Muscle of leg (tissue), 16 donors: Measurements from ENCODE around the gene PAX8. TPM values are rescaled to one million over a fixed set of nuclear protein-coding genes. Genes with fewer than 3 reads are reported as not detected.
"Not testable (repeated sequence)": the region's sequence is repeated elsewhere in the genome, so short reads cannot be mapped to it uniquely, and the experiment has no call there.

ENCODE experiments used
- DNase-seq: peaks from one replicate; pipeline ENCODE4 v3.0.0; 2013
- H3K27ac ChIP-seq: one replicate; pipeline ENCODE4 v1.5.1; 2013; ENCODE audit warnings: mild to moderate bottlenecking, low read length, control low read depth
- H3K27me3 ChIP-seq: one replicate; pipeline ENCODE4 v1.6.1; 2013; ENCODE audit warnings: low read length; ENCODE audit not compliant: control insufficient read depth, insufficient read depth
- H3K36me3 ChIP-seq: one replicate; pipeline ENCODE4 v1.6.1; 2013; ENCODE audit warnings: low read length; ENCODE audit not compliant: control insufficient read depth, insufficient read depth
- H3K4me1 ChIP-seq: one replicate; pipeline ENCODE4 v1.6.1; 2013; ENCODE audit warnings: low read length; ENCODE audit not compliant: control insufficient read depth, insufficient read depth
- H3K4me3 ChIP-seq: one replicate; pipeline ENCODE4 v1.5.1; 2013; ENCODE audit warnings: low read length, control low read depth
- H3K9me3 ChIP-seq: replicated peaks from 2 replicates; pipeline ENCODE4 v1.6.1; 2013; ENCODE audit warnings: low read depth, low read length; ENCODE audit not compliant: control insufficient read depth
- WGBS: methylation state at CpG from one replicate; pipeline ENCODE4 v1.1.5; 2013; ENCODE audit warnings: missing lambda C conversion rate; ENCODE audit not compliant: insufficient coverage; 5-methylcytosine and 5-hydroxymethylcytosine counted together
- long read RNA-seq, 11 donors: transcript quantifications; one replicate each; lab custom pipeline, GENCODE V29; 2026
- polyA plus RNA-seq, 8 donors: library from polyadenylated mRNA; unstranded; fragments of 120-200 nt; gene quantifications; one replicate each; pipeline versions ENCODE4 v1.2.1 to v1.2.3, GENCODE V29; 2013; ENCODE audit warnings: inconsistent platforms in 1 of 8, low replicate concordance in 1 of 8; ENCODE audit not compliant: insufficient read length in 8 of 8, insufficient read depth in 1 of 8
- total RNA-seq: library from RNA; stranded (reverse); fragments of 120-200 nt; gene quantifications from one replicate; pipeline ENCODE4 v1.2.4, GENCODE V29; 2013

The PAX8 gene
- total RNA-seq: 0.44 TPM
- polyA plus RNA-seq: 10 to 100 TPM in 1 of 8 donors, 1 to 10 TPM in 5, under 1 TPM in 2; 0.02 to 11.3 (median 2.5) TPM
- long read RNA-seq, donor 1: 0 reads
- long read RNA-seq, donor 2: 0 reads
- long read RNA-seq, donor 3, full-length matches to known transcripts: 1 of 1 reads
- long read RNA-seq, donor 3, partial matches to known transcripts: 0 of 1 reads
- long read RNA-seq, donor 3, other reads (novel, unspliced or antisense): 0 of 1 reads
- long read RNA-seq, donor 4: 0 reads
- long read RNA-seq, donor 5: 0 reads
- long read RNA-seq, donor 6, partial matches to known transcripts: 5 of 8 reads
- long read RNA-seq, donor 6, other reads (novel, unspliced or antisense): 0 of 8 reads
- long read RNA-seq, donor 7: 0 reads
- long read RNA-seq, donor 8, partial matches to known transcripts: 0 of 1 reads
- long read RNA-seq, donor 8, other reads (novel, unspliced or antisense): 0 of 1 reads
- long read RNA-seq, donor 9: 0 reads
- long read RNA-seq, donor 10: 0 reads
- long read RNA-seq, donor 11: 0 reads

DNA sequence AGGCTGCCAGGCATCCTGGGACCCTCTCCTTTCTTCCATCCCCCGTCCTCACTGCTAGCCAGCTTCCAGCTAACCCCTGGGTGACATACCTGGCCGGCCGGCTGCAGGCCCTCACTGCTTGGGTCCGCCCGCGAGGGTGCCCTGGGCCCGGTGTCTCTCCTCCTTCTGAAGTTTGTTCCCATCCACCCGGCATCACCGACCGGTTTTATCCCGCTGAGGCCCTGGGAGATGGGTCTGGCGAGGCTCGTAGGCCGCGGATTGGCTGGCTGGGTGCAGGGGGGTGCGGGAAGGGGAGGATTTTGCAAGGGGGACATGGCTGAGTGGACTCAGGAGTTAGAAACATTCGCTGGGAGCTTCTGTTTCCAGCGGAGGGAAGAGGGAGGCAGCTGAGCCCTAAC lies at the start of gene PAX8:
Gene PAX8 (minus strand): TSS at position 180 of the 398 bp plus-strand sequence. CDS start 527 bp downstream, outside the sequence.
- no peak for DNase-seq
- Histone ChIP-seq H3K9me3 (no peaks in the 10 kb centered on the region), H3K27ac (no peak within 1 kb of the TSS), H3K4me1 (peaks cover 25% of the 10 kb centered on the region), H3K4me3 (no peak within 1 kb of the TSS), H3K27me3 (peaks cover 61% of the 10 kb centered on the region), H3K36me3 (no peaks in the 10 kb centered on the region)
- 42% methylated on average over 14 of the region's 18 CpGs for WGBS

DNA sequence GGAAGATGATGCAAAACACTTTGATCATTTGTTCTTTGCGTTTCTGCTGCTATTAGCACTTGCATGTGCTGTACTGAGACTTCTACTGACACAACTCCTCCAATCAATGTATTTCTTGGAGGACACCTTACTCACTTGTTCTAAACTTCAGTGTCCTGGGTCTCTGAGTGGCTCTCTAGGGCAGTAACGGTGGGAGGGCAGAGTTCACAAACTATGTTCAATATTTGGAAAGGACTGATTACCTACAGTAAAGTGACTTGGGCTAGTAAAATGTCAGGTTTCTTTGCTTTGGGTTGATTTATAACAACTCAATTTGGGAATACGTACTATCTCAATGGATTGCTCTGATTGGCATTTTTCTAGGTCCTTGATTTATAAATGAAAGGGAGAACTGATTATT lies 49.3 kb upstream of the PAX8 start:
- H3K9me3 ChIP-seq: no peaks in the 10 kb centered on the region
- no peak for DNase-seq
- H3K4me3 ChIP-seq: no peak overlapping the region
- 100% methylated on average over 1 of the region's 3 CpGs for WGBS
- H3K36me3 ChIP-seq: no peaks in the 10 kb centered on the region
- H3K27me3 ChIP-seq: peaks cover 2% of the 10 kb centered on the region
- H3K27ac ChIP-seq: no peak overlapping the region
- H3K4me1 ChIP-seq: peaks cover 11% of the 10 kb centered on the region

DNA sequence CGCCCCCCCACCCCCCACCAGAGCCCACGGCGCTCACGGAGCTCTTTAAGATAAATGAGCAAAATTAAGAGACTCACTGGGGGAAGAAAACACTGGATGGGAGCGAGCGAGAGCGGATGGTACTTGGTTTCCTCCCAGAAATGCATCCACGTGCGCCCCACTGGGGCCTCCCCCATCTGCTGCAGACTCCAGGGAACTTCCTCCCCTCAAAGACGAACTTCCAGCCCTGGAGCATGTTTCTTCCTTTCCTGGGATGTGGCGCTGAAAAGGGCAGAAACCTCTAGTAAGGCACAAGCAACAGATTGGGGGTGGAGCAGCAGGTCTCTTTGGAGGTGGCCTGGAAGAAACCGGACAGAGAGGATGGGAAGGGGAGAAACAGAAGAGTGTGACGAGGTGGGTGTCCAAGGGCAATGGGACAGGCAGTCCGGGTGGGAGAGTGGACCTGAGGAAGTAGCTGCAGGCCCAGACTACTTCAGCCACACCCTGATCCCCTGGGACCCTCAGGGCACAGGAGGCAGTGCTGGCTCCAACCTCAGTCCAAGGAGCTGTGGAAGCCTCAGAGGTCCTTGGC lies 46.5 kb upstream of the PAX8 start:
- not testable (repeated sequence) for DNase-seq, H3K27me3 ChIP-seq, H3K27ac ChIP-seq, H3K9me3 ChIP-seq, H3K36me3 ChIP-seq
- Histone ChIP-seq H3K4me1 (peaks cover 11% of the 10 kb centered on the region), H3K4me3 (peak overlapping the region; percentile 39)
- 41% methylated on average over 3 of the region's 14 CpGs for WGBS

DNA sequence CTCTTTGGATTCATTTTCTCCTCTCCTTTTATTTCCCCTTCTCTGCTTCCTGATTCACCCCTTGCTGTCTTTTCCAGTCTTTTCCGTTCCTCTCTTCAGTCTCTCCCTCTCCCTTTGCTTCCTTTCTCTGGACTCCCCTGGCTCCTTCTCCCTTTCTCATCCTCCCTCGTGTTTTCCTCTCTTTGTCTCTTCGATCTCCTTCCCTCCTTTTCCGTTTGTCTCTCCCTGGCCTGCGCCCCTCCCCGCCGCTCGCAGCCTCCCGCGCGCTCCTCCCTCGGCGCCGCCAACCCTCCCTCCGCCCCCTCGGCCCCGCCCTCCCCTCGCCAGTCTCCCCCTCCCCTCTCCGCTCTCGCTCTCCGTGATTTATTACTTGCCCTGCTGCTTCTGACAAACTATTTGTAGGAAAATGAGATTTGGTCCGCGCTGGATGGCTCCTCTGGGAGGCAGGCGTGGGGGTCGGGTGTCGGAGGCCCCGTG lies 46.0 kb upstream of the PAX8 start:
- Histone ChIP-seq H3K4me3 (peak overlapping the region; percentile 39), H3K27ac (no peak overlapping the region), H3K4me1 (peaks cover 11% of the 10 kb centered on the region), H3K27me3 (peaks cover 2% of the 10 kb centered on the region), H3K36me3 (no peaks in the 10 kb centered on the region), H3K9me3 (no peaks in the 10 kb centered on the region)
- 0% methylated on average over 2 of the region's 27 CpGs for WGBS
- DNase-seq: peak; percentile 70

DNA sequence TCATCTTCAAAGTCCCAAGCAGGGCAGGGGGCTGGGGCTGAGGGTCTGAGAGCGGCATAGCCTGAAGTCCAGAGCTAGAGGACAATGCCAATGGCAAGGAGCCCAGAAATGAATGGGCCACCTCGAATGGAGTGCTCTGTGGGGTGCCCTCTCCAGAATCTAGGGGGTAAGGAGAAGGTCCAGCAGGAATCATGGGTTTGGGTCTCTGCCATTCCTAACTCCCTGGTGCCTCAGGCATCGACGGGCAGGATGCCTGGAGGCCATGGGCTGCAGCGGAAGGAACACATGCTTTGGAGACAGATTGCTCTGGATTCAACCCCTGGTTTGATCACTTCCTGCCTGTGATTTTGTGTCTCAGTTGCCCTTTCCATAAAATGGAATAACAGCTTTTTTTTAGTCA lies 44.4 kb upstream of the PAX8 start:
- not testable (repeated sequence) for H3K4me3 ChIP-seq, DNase-seq, H3K9me3 ChIP-seq, H3K27ac ChIP-seq, H3K27me3 ChIP-seq, H3K36me3 ChIP-seq
- 80% methylated on average over 1 of the region's 5 CpGs for WGBS
- peaks cover 11% of the 10 kb centered on the region for H3K4me1 ChIP-seq

DNA sequence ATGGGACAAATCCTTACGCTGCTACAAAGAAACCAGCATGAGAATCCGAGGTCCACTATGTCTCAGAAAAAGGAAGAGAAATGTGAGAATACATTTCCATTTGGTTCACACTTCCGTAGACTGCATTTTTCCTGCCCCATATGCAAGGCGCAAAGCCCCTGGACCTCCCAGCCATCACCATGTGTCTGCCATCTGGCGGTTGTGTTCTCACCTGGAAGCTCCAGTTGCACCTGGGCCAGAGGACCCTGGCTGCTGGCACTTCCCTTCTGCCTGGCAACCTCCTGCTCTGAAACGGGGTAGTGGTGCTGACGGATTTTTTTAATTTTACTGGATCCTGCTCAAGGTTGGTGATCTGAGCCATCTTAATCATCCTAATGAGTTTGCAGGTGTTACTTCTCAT lies 41.4 kb upstream of the PAX8 start:
- H3K36me3 ChIP-seq, H3K4me1 ChIP-seq, DNase-seq, H3K27me3 ChIP-seq, H3K9me3 ChIP-seq, H3K4me3 ChIP-seq, H3K27ac ChIP-seq: not testable (repeated sequence)
- WGBS: 27% methylated on average over 4 of the region's 7 CpGs

DNA sequence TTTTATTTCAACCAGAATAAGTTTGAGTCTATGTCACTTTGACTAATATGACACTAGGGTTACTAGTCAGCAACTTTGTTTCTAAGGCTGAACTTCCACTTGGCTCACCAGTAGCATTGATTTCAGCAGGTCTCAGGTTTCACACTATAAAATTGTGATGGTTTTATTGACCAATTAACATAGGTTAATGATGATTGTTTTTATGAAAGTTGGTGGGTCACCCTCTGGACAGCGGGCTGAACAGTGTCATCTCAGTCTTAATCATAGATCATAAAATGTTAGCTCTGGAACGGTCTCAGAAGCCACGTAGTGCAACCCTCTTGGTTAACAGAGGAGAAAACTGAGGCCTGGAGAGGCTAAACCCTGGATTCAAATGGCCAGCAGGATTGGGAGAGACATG lies 40.2 kb upstream of the PAX8 start:
- not testable (repeated sequence) for DNase-seq, H3K4me1 ChIP-seq, H3K36me3 ChIP-seq, H3K27ac ChIP-seq, H3K9me3 ChIP-seq, H3K27me3 ChIP-seq, H3K4me3 ChIP-seq
- WGBS: 30% methylated on average over 2 of the region's 3 CpGs

DNA sequence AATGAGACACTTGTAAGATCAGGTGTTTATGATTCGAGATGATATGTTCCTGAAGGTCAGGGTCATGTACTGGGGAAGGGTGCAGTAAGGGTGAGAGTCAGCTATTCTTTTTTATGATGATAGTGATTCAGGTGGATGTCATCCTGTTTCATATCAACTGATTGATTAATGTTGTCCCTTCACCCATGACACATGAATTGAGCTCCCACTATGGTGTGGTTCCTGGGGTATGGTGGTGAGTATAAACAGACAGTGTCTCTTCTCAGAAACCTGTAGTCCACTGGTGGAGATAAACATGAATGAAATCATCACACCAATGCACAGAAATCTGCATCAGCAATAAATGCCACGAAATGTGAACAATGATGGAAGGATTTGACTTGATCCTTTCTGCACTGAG lies 37.4 kb upstream of the PAX8 start:
- no peak overlapping the region for H3K4me3 ChIP-seq
- H3K27me3 ChIP-seq: no peaks in the 10 kb centered on the region
- 69% methylated on average over 2 of the region's 2 CpGs for WGBS
- no peaks in the 10 kb centered on the region for H3K9me3 ChIP-seq
- H3K36me3 ChIP-seq: no peaks in the 10 kb centered on the region
- no peak overlapping the region for H3K27ac ChIP-seq
- no peak for DNase-seq
- peaks cover 5% of the 10 kb centered on the region for H3K4me1 ChIP-seq

DNA sequence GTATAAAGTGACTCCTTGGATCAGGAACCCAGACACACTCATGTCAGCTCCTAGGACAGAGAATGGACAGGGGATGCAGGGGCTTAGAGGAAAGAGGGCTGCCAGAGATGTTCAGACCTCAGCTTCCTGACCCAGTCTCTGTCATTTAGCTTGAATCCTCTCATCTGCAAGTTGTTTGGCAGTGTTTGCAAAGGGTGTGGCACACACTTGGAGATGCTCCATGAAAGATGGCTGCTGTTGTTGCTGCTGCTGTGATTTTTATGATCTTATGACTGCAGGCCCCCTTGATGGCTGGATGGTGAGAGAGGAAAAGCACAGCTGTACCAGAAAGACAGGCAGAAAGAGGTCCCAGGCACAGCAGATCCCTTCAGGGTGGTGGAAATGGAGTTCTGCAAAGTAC lies 35.9 kb upstream of the PAX8 start:
- peak; percentile 12 for DNase-seq
- H3K27me3 ChIP-seq, H3K4me3 ChIP-seq, H3K27ac ChIP-seq, H3K9me3 ChIP-seq, H3K36me3 ChIP-seq: not testable (repeated sequence)
- peaks cover 11% of the 10 kb centered on the region for H3K4me1 ChIP-seq

DNA sequence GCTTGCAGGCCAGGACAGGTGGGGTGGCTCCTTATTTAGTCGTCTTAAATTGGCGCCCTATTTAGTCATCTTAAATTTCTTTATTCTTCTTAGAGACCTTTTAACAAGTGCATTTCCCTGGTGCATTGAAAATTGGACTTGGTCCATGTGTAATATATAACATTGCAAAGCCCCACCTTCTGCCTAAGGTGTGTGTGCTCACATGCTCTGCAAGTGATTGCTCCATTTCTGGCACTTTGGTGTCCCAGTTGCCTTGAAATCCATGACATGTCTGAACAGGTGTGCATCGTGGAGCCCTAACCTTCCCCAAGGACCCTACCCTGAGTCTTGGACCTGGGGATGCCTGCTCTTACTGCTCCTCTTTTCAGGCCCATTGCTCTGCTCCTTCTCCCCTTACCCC lies 35.5 kb upstream of the PAX8 start:
- H3K4me3 ChIP-seq, H3K36me3 ChIP-seq, DNase-seq, H3K9me3 ChIP-seq, H3K27ac ChIP-seq, H3K27me3 ChIP-seq: not testable (repeated sequence)
- 73% methylated on average over 1 of the region's 3 CpGs for WGBS
- peaks cover 15% of the 10 kb centered on the region for H3K4me1 ChIP-seq
